Activated T-cell treated with anti-CD3 and anti-CD28 coated beads, Interleukin-2, amount 50 U/mL, for 4 hours (primary cell): ENCODE data around the gene CFAP57. TPM values are rescaled to one million over a fixed set of nuclear protein-coding genes. Genes with fewer than 3 reads are reported as not detected.
"Not testable (repeated sequence)": the region's sequence is repeated elsewhere in the genome, so short reads cannot be mapped to it uniquely, and the experiment has no call there.

Experiments used
- ATAC-seq, 2 donors: fragments of 200-7000 bp; cut with Tn5 transposase; one replicate each; pipeline ENCODE4 v1.10.0; 2021
- DNase-seq: peaks from one replicate; pipeline ENCODE4 v3.0.0-alpha.2; 2020
- H3K27me3 Mint-ChIP-seq: one replicate; pipeline ENCODE4 v1.8.0; 2021; ENCODE audit warnings: low read depth, mixed read lengths
- H3K36me3 Mint-ChIP-seq: one replicate; pipeline ENCODE4 v1.8.0; 2022; ENCODE audit warnings: mixed read lengths; ENCODE audit not compliant: insufficient read depth
- H3K4me1 Mint-ChIP-seq: one replicate; pipeline ENCODE4 v1.8.0; 2021; ENCODE audit warnings: low read depth, mixed read lengths
- H3K4me3 Mint-ChIP-seq: one replicate; pipeline ENCODE4 v1.8.0; 2021; ENCODE audit warnings: mild to moderate bottlenecking, moderate library complexity, mixed read lengths
- H3K9me3 Mint-ChIP-seq: one replicate; pipeline ENCODE4 v1.8.0; 2021; ENCODE audit warnings: mixed read lengths
- total RNA-seq, 3 donors: library from RNA; stranded (reverse); gene quantifications; one replicate each; pipeline ENCODE4 v1.2.1, GENCODE V29; 2021

The CFAP57 gene
- under 1 TPM in 2 of 3 donors, not detected in 1; 0.05 to 0.41 TPM for total RNA-seq

DNA sequence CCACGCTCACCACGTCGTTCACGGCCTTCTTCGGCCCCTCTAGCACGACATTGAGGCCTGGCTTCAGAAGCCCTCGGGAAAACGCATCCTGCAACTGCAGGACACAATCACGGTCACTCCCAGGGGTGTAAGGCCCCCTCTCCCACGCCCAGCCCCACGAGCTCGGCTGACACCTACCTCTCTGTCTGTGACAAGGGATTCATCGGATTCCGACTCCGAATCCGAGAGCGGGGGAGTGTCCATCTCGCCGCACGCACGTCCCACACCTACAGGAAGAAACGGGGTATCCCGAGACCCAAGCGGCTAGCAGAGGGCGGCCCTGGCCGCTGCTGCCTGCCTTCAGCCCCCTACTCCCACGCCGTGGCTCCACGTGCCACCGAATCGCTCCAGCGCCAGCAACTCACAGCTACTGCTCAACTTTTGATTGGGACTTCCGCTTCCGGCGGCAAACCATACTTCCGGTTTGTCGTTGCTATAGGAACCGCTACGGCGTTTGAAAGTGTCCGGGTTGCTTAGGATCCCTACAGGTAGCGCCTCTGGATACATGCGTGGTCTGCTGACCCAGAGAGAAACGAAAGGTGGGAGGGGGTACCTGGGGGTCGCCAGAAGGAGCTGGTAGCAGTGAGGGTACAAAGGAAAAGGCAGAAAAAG is at the start of gene CFAP57, which contains the start of gene EBNA1BP2:
Gene CFAP57, plus strand, starts transcription at position 455 of the 651 bp plus-strand sequence. CDS start 424 bp downstream, outside the sequence.
Gene EBNA1BP2, minus strand, starts transcription at position 415 of the 651 bp plus-strand sequence. Its CDS starts 172 bp downstream, at position 243.
- Mint-ChIP-seq H3K9me3 (no peaks in the 10 kb centered on the region), H3K27me3 (peaks cover 16% of the 10 kb centered on the region), H3K36me3 (peaks cover 36% of the 10 kb centered on the region), H3K4me3 (peak within 1 kb of the TSS; percentile 97), H3K4me1 (peaks cover 25% of the 10 kb centered on the region)
- peak; percentile 88 for DNase-seq
- peak; percentile 91 to 92 for ATAC-seq

DNA sequence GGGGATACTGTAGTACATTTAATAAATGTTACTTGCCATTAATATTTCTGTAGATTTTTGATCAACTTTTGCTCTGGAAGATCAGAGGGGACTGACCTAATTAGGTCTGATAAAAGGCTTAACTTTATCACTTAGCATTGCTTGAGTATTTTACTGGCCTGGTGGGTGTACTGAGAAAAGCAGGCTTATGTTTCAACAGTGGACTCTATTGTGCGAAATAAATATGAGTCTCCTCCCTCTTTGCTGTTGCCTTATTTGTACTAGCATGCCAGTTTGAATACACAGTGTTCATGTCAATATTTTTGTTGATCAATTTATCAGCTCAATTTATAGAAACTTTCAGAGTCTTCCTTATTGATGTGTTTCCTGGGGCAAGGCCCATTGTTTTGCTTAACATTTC is 49.1 kb upstream of the CFAP57 start:
- ATAC-seq = no peak
- Mint-ChIP-seq H3K27me3 (peaks cover 33% of the 10 kb centered on the region), H3K4me3 (no peak overlapping the region), H3K9me3 (no peaks in the 10 kb centered on the region), H3K36me3 (peaks cover 1% of the 10 kb centered on the region), H3K4me1 (no peaks in the 10 kb centered on the region)
- DNase-seq = no peak

DNA sequence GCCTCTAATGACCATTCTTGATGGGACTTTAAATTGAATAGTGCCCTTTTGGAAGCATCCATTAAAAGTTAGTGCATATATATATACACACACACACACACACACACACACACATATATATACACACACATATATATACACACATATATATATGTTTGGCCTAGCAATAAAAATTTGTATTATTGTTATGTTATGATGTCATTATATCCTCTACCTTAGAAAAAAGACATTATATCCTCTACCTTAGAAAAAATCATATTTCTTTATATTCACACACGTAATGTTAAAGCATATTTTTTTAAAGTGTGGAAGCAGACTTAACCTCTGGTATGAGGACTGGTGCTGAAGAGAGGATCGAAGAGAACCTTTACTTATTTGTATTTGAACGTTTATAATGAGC is 43.3 kb upstream of the CFAP57 start:
- ATAC-seq (no peak), DNase-seq (no peak)
- Mint-ChIP-seq H3K27me3 (peaks cover 25% of the 10 kb centered on the region), H3K4me1 (no peaks in the 10 kb centered on the region), H3K9me3 (no peaks in the 10 kb centered on the region), H3K36me3 (no peaks in the 10 kb centered on the region), H3K4me3 (no peak overlapping the region)

DNA sequence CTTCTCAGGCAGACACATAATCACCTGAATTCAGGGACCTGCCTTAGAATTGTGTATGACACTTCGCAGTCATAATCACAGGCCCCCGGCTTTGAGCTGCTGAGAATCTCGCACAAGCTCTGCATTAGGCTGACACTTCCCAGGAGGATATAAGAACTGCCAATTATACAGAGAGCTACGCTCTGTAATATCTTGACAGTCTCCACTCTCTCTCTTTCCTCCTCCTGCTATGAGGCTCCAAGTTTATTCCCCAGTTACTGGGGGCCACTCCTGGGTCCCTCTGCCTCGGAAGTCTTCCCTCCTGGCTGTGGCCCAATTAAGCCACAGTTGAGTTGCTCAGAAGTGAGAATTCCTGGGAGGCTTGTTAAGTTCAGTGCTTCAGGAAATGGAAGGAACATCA is 42.7 kb upstream of the CFAP57 start:
- H3K27me3 Mint-ChIP-seq = peaks cover 23% of the 10 kb centered on the region
- no peaks in the 10 kb centered on the region for H3K36me3 Mint-ChIP-seq
- no peaks in the 10 kb centered on the region for H3K4me1 Mint-ChIP-seq
- ATAC-seq = no peak
- no peak for DNase-seq
- H3K4me3 Mint-ChIP-seq = no peak overlapping the region
- H3K9me3 Mint-ChIP-seq = no peaks in the 10 kb centered on the region

DNA sequence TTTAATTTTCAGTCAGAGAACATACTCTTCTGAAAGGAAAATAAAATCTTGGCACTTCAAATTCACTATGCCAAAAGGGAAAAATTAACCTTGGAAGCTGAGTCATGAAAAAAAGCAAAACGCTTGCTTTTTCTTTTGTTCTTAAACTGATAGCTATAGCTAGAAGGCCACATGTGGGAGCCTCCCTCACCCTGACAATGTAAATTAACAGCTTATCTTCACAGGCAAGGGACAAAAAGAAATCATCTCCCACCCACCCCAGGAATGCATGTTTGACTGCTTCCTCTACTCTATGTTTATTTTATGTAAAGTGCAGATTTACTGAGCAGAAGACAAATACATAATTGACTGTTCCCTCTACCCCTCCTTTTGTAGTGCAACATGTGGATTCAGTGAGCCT is 38.1 kb upstream of the CFAP57 start:
- Mint-ChIP-seq H3K9me3 (no peaks in the 10 kb centered on the region), H3K4me1 (no peaks in the 10 kb centered on the region), H3K36me3 (no peaks in the 10 kb centered on the region), H3K27me3 (peaks cover 16% of the 10 kb centered on the region), H3K4me3 (no peak overlapping the region)
- no peak for ATAC-seq
- no peak for DNase-seq

DNA sequence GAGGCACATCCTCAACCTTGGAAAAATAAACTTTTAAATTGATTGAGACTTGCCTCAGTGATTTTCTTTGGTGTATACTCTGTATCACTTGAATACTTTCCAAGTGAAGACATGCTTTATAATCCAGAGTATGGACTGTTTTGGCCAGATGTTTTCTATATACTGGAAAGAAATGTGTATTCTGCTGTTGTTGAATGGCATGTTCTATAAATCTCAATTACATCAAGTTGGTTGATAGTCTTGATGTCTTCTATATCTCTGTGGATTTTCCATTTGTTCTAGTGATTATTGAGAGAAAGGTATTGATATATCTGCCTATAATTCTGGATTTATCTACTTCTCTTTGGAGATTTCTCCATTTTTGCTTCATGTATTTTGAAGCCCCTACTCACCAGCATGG is 37.5 kb upstream of the CFAP57 start:
- H3K9me3 Mint-ChIP-seq = no peaks in the 10 kb centered on the region
- ATAC-seq (no peak), DNase-seq (no peak)
- H3K4me1 Mint-ChIP-seq = no peaks in the 10 kb centered on the region
- H3K27me3 Mint-ChIP-seq = peaks cover 16% of the 10 kb centered on the region
- no peak overlapping the region for H3K4me3 Mint-ChIP-seq
- no peaks in the 10 kb centered on the region for H3K36me3 Mint-ChIP-seq

DNA sequence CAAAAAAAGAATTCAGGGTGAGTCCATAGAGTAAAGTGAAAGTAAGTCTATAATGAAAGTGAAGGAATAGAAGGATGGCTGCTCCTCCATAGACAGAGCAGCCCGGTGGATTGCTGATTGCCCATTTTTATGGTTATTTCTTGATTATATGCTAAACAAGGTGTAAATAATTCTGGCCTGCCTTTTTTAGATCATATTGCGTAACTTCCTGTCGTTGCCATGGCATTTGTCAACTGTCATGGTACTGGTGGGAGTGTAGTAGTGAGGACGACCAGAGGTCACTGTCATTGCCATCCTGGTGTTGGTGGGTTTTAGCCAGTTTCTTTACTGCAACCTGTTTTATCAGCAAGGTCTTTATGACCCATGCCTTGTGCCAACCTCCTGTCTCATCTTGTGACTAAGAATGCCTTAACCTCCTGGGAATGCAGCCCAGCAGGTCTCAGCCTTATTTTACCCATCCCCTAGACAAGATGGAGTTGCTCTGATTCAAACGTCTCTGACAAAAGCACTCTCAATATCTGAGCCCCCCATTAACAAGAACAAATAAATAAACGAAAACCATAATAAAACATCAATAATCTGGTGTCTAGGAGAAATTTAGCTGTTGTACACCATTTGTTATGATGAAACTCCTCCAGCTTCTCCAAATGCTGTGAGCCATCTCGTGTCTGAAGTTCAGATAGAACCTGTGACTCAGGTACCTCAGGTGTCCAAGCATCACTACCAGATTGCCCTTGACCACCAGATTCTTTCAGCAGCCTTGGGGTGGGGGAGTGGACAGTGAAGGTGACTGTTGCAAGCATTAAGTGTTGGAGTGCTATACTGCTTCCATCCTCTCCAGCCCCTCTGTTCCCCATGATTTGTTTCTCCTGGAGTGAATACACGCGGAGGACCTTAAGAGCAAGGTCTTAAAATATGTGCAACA is 36.0 kb upstream of the CFAP57 start:
- no peak for DNase-seq
- Mint-ChIP-seq H3K4me3 (no peak overlapping the region), H3K4me1 (no peaks in the 10 kb centered on the region), H3K9me3 (peaks cover 5% of the 10 kb centered on the region), H3K36me3 (no peaks in the 10 kb centered on the region), H3K27me3 (peaks cover 13% of the 10 kb centered on the region)
- ATAC-seq = no peak

DNA sequence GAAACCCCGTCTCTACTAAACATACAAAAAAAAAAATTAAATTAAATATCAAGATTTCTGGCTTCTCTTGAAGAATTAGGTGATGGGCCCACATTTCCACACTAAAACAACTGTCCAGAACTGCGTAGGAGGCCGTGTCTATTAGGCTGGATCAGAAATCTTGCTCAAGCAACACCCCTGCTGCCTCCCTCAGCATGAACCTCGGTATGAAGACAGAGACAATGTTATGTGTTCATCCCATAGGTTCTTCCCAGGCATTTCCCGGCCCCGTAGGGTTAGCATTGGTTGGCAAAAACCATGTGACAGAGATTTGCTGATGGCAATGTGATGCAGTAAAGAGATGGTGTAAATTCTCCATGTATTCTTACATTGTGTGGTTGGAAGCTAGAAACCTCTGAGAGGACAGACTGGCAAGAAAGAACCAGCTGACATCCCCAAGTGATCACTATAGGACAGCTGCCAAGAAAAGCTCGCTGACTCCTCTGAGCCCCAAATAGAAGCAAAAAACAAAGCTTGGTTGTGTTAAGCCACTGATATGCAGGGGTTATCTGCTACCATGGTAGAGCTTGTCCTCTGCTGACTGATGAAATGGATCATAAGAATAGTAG is 34.6 kb upstream of the CFAP57 start:
- ATAC-seq (no peak), DNase-seq (no peak)
- H3K4me1 Mint-ChIP-seq = no peaks in the 10 kb centered on the region
- no peak overlapping the region for H3K4me3 Mint-ChIP-seq
- H3K36me3 Mint-ChIP-seq = no peaks in the 10 kb centered on the region
- peaks cover 13% of the 10 kb centered on the region for H3K27me3 Mint-ChIP-seq
- peaks cover 5% of the 10 kb centered on the region for H3K9me3 Mint-ChIP-seq

DNA sequence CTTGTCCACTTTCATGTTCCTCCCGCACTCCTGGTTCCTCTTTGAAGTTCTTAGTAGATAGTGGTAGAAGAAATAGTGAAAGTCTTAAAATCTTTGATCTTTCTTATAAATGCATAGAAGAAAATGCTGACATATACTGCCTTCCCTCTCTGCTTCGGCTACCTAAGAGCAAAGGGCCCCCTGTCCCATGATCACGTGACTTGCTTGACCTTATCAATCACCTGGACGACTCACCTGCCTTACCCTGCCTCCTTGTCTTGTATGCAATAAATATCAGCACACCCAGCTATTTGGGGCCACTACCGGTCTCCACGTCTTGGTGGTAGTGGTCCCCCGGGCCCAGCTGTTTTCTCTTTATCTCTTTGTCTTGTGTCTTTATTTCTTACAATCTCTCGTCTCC is 32.8 kb upstream of the CFAP57 start:
- peaks cover 26% of the 10 kb centered on the region for H3K27me3 Mint-ChIP-seq
- ATAC-seq, H3K36me3 Mint-ChIP-seq, H3K4me1 Mint-ChIP-seq, DNase-seq, H3K4me3 Mint-ChIP-seq, H3K9me3 Mint-ChIP-seq: not testable (repeated sequence)

DNA sequence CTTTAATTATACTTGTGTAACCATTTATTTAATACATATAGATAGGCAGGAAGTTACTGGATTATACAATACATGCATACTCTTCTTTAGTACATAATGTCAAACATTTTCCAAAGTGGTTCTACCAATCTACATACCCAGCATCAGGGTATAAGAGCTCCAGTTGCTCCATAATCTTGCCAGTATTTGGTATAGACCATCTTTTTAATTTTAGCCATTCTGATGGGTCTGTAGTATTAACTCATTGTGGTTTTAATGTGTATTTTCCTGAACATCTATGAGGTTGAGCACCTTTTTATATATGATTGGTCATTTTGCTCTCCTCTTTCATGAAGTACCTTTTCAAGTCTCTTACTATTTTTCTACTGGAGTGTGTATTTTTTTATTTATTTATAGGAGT is 32.1 kb upstream of the CFAP57 start:
- DNase-seq = no peak
- H3K4me3 Mint-ChIP-seq = no peak overlapping the region
- H3K36me3 Mint-ChIP-seq = no peaks in the 10 kb centered on the region
- H3K4me1 Mint-ChIP-seq = no peaks in the 10 kb centered on the region
- peaks cover 31% of the 10 kb centered on the region for H3K27me3 Mint-ChIP-seq
- H3K9me3 Mint-ChIP-seq = peaks cover 5% of the 10 kb centered on the region
- ATAC-seq = no peak

DNA sequence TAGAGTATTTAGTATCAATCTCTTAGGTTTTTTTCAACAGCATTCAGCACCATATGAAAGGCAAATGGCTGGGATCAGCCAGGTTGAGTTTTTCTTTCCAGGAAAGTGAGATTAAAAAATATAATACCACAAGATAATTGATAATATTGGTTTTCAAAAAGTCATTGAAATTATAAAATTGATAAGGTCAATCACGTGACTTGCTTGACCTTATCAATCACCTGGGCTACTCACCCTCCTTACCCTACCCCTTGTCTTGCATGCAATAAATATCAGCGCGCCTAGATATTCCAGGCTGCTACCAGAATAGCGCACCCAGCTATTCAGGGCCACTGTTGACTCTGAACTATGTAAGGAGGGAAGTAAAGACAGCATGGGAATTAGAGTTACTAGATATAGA is 31.5 kb upstream of the CFAP57 start:
- H3K36me3 Mint-ChIP-seq = no peaks in the 10 kb centered on the region
- H3K9me3 Mint-ChIP-seq = peaks cover 5% of the 10 kb centered on the region
- H3K4me1 Mint-ChIP-seq = no peaks in the 10 kb centered on the region
- ATAC-seq (no peak), DNase-seq (no peak)
- H3K4me3 Mint-ChIP-seq = no peak overlapping the region
- H3K27me3 Mint-ChIP-seq = peaks cover 37% of the 10 kb centered on the region

DNA sequence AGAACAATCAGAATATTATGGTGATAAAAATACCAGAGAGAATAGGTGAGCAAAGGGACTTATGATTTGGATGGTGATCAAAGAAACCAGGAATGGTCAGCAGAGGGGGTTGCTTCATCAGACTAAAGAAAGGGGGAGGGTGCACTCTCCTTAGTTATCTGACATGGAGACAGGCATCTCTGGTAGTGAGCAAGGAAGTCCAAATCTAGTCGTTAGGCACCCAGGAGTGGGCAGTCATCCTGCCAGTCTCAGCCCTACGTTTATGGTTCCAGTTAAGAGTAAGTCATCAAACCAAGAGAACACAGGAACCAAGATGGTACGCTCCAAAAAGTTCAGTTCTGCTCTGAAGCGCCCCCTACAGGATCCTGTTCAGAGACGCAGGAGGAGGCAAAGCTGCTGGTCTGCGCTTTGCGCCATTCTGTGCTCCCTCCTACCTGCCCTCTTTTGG is 28.7 kb upstream of the CFAP57 start:
- peaks cover 55% of the 10 kb centered on the region for H3K27me3 Mint-ChIP-seq
- no peaks in the 10 kb centered on the region for H3K36me3 Mint-ChIP-seq
- H3K4me1 Mint-ChIP-seq = peaks cover 4% of the 10 kb centered on the region
- DNase-seq = no peak
- peaks cover 5% of the 10 kb centered on the region for H3K9me3 Mint-ChIP-seq
- no peak for ATAC-seq
- H3K4me3 Mint-ChIP-seq = no peak overlapping the region

DNA sequence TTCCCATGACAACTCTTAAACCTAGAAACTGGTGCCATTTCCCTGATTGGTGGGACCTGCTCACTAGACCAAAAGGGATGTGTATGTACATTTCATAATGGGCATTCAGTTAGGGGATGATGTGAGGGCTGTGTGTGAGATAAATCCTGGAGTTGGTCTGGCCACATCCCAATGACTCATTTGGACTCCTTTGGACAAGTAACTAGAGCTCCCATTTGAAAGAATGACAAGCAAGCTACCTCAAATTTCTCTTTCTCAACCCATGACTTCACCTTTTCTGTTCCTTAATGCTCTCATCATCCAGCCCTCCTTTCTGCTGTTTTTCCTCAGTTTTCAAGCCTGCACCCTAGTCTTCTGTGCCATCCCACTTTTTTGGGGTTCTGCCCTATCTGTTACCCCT is 27.9 kb upstream of the CFAP57 start:
- no peak for DNase-seq
- Mint-ChIP-seq H3K9me3 (peaks cover 5% of the 10 kb centered on the region), H3K27me3 (peaks cover 62% of the 10 kb centered on the region), H3K36me3 (no peaks in the 10 kb centered on the region), H3K4me3 (no peak overlapping the region), H3K4me1 (peaks cover 6% of the 10 kb centered on the region)
- ATAC-seq = no peak

DNA sequence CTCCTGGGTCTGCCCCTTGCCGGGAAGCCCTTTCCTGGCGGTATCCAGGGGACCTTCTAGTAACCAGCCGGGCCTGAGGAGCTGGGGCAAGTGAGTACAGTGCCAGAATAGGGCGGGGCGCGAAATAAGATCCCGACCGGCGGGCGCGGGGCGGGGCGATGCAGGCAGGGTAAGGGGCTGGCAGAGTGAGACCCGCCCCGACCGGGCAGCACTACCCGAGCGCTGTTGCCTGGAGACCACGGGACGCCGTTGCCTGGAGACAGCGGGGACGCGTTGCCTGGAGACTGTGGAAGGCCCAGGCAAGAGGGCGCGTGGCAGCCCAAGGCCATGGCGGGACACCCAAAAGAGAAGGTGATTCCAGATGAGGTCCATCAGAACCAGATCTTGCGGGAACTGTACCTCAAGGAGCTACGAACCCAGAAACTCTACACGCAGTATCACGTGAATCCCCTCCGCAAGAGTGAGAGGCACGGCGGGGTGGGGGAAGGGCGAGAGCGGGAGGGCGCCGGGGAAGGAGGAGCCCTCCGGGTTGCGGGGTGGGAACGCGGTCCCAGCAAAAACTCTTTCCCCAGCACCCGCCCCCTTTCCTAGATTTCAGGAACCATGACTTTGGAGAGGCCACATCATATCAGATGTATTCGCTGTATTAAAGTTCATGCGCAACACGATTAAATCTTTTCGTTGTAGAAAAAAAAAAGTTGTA is 24.4 kb upstream of the CFAP57 start:
- Mint-ChIP-seq H3K4me1 (peaks cover 6% of the 10 kb centered on the region), H3K36me3 (no peaks in the 10 kb centered on the region), H3K9me3 (no peaks in the 10 kb centered on the region), H3K27me3 (peaks cover 74% of the 10 kb centered on the region), H3K4me3 (no peak overlapping the region)
- ATAC-seq (peak; percentile 58 to 86), DNase-seq (no peak)
